ENCODE data around the gene PLBD2. TPM values are rescaled to one million over a fixed set of nuclear protein-coding genes. Genes with fewer than 3 reads are reported as not detected.

The PLBD2 gene
- total and polyA plus RNA-seq, 9 of the 15 experiments (the other 6 are each of a cell fraction or from before 2014, with no cell fraction given): 2.4 to 37.4 (median 6.0) TPM

DNA sequence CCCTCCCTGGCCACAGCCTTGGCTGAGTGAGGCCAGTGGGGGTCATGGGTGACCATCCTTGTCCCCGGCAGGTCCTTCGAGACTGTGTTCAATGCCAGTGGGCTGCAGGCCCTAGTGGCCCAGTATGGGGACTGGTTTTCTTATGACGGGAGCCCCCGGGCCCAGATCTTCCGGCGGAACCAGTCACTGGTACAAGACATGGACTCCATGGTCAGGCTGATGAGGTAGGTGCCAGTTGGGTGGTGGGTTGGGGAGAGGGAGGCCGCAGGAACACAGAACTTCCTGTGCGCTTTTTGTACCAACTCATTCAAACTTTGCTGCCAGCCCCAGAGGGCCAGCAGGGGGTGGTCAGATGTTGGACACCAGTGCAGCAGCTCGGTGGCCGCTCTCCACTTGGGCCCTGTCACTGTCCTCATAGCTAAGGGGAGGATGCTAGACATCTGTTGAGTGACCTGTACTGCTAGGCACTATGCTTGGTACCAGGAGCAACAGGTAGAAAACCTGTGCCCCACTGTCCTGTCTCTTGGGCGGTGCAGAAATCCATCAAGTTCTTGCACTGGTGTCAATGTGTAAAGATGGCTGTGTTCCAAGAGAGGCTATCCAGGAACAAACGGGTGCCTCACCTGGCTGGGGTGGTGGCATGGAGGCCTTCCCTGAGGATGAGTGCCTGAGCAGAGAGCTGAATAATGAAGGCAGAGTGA lies 28.6 kb downstream of the PLBD2 start:
- no peak overlapping the region for H3K4me2 ChIP-seq (ENCODE audit: insufficient read depth, low read length)
- in situ Hi-C loops (cut with MboI) (no loop called here), intact Hi-C loops (cut with micrococcal nuclease) (no loop called here)
- no peak overlapping the region for H3K9ac ChIP-seq (ENCODE audit: insufficient read depth in 1 of 2, low read depth in 2 of 2, low read length in 2 of 2)
- no peak overlapping the region for H3K27ac ChIP-seq (ENCODE audit: extremely low read depth, low read depth, low read length)
- DNase-seq (ENCODE audit: extremely low read depth in 1 of 4, low spot score in 3 of 4) (no peak), ATAC-seq (no peak), FAIRE-seq (no peak)
- BruUV-seq (replicated peaks): no TSS peak
- no peaks in the 10 kb centered on the region for H3K9me3 ChIP-seq (replicated peaks; ENCODE audit: control insufficient read depth, insufficient read depth, low read depth, low read length)
- no peaks in the 10 kb centered on the region for H4K20me1 ChIP-seq (replicated peaks; ENCODE audit: control insufficient read depth, insufficient read depth, low read length)
- peaks cover 0 to 3% of the 10 kb centered on the region in 2 experiments; a peak in 1 of 5 replicates for H3K4me1 ChIP-seq (replicated peaks in 1 of 2; ENCODE audit: control insufficient read depth in 2 of 2, insufficient read depth in 2 of 2, low read length in 2 of 2)
- ChIA-PET CTCF (ENCODE audit: low intra/inter-chr PET ratio) (no interaction called here), POLR2A (no interaction called here)
- no peaks in the 10 kb centered on the region for H3K79me2 ChIP-seq (ENCODE audit: control insufficient read depth, insufficient read depth, low read length)
- no peaks in the 10 kb centered on the region for H3K27me3 ChIP-seq (ENCODE audit: control insufficient read depth in 2 of 2, insufficient read depth in 2 of 2, low read length in 2 of 2)
- 96% methylated on average over 11 of the region's 12 CpGs for WGBS (ENCODE audit: insufficient coverage, low coverage, missing lambda C conversion rate)
- H2AFZ ChIP-seq (ENCODE audit: low read depth, low read length): no peak overlapping the region
- H3K9me1 ChIP-seq (ENCODE audit: control insufficient read depth, insufficient read depth, low read length): no peaks in the 10 kb centered on the region
- H3K4me3 ChIP-seq: no peak overlapping the region
- H3K36me3 ChIP-seq (ENCODE audit: control insufficient read depth, insufficient read depth, low read length): peaks cover 56% of the 10 kb centered on the region; the same call in 2 of the 3 replicates
- TF ChIP-seq, protein P1, sequence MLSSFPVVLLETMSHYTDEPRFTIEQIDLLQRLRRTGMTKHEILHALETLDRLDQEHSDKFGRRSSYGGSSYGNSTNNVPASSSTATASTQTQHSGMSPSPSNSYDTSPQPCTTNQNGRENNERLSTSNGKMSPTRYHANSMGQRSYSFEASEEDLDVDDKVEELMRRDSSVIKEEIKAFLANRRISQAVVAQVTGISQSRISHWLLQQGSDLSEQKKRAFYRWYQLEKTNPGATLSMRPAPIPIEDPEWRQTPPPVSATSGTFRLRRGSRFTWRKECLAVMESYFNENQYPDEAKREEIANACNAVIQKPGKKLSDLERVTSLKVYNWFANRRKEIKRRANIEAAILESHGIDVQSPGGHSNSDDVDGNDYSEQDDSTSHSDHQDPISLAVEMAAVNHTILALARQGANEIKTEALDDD (IDR thresholded peaks at IDR 0.05): no peak
- TF ChIP-seq ZKSCAN3 (CRISPR knock-in tag; IDR thresholded peaks at IDR 0.05) (no peak), RBM14 (IDR thresholded peaks at IDR 0.05; ENCODE audit: borderline replicate concordance, insufficient read depth, low read depth, low read length) (no peak), ZEB2 (IDR thresholded peaks at IDR 0.05) (no peak), MAFF (IDR thresholded peaks at IDR 0.05; ENCODE audit: low read length) (no peak), ZKSCAN1 (IDR thresholded peaks at IDR 0.05; ENCODE audit: low read depth, low read length) (no peak), MCM2 (IDR thresholded peaks at IDR 0.05; ENCODE audit: low read depth) (no peak), CC2D1A (IDR thresholded peaks at IDR 0.05) (no peak), TEAD2 (tag; IDR thresholded peaks at IDR 0.05) (no peak)
- TF ChIP-seq, protein P2, sequence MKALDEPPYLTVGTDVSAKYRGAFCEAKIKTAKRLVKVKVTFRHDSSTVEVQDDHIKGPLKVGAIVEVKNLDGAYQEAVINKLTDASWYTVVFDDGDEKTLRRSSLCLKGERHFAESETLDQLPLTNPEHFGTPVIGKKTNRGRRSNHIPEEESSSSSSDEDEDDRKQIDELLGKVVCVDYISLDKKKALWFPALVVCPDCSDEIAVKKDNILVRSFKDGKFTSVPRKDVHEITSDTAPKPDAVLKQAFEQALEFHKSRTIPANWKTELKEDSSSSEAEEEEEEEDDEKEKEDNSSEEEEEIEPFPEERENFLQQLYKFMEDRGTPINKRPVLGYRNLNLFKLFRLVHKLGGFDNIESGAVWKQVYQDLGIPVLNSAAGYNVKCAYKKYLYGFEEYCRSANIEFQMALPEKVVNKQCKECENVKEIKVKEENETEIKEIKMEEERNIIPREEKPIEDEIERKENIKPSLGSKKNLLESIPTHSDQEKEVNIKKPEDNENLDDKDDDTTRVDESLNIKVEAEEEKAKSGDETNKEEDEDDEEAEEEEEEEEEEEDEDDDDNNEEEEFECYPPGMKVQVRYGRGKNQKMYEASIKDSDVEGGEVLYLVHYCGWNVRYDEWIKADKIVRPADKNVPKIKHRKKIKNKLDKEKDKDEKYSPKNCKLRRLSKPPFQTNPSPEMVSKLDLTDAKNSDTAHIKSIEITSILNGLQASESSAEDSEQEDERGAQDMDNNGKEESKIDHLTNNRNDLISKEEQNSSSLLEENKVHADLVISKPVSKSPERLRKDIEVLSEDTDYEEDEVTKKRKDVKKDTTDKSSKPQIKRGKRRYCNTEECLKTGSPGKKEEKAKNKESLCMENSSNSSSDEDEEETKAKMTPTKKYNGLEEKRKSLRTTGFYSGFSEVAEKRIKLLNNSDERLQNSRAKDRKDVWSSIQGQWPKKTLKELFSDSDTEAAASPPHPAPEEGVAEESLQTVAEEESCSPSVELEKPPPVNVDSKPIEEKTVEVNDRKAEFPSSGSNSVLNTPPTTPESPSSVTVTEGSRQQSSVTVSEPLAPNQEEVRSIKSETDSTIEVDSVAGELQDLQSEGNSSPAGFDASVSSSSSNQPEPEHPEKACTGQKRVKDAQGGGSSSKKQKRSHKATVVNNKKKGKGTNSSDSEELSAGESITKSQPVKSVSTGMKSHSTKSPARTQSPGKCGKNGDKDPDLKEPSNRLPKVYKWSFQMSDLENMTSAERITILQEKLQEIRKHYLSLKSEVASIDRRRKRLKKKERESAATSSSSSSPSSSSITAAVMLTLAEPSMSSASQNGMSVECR (CRISPR knock-in tag; IDR thresholded peaks at IDR 0.05): no peak
- TF ChIP-seq, protein P3, sequence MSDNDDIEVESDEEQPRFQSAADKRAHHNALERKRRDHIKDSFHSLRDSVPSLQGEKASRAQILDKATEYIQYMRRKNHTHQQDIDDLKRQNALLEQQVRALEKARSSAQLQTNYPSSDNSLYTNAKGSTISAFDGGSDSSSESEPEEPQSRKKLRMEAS (CRISPR knock-in tag; IDR thresholded peaks at IDR 0.05): no peak
- TF ChIP-seq, protein P4, sequence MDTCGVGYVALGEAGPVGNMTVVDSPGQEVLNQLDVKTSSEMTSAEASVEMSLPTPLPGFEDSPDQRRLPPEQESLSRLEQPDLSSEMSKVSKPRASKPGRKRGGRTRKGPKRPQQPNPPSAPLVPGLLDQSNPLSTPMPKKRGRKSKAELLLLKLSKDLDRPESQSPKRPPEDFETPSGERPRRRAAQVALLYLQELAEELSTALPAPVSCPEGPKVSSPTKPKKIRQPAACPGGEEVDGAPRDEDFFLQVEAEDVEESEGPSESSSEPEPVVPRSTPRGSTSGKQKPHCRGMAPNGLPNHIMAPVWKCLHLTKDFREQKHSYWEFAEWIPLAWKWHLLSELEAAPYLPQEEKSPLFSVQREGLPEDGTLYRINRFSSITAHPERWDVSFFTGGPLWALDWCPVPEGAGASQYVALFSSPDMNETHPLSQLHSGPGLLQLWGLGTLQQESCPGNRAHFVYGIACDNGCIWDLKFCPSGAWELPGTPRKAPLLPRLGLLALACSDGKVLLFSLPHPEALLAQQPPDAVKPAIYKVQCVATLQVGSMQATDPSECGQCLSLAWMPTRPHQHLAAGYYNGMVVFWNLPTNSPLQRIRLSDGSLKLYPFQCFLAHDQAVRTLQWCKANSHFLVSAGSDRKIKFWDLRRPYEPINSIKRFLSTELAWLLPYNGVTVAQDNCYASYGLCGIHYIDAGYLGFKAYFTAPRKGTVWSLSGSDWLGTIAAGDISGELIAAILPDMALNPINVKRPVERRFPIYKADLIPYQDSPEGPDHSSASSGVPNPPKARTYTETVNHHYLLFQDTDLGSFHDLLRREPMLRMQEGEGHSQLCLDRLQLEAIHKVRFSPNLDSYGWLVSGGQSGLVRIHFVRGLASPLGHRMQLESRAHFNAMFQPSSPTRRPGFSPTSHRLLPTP (IDR thresholded peaks at IDR 0.05; ENCODE audit: borderline replicate concordance, extremely low read depth, insufficient read length): no peak

Measured in K562 (cell line).